Measurements from ENCODE around the gene BCKDK. TPM values are rescaled to one million over a fixed set of nuclear protein-coding genes. Genes with fewer than 3 reads are reported as not detected.

BCKDK gene
- total RNA-seq, 4 donors from 2014 or later = 60.7 to 85.3 (median 78.6) TPM

DNA sequence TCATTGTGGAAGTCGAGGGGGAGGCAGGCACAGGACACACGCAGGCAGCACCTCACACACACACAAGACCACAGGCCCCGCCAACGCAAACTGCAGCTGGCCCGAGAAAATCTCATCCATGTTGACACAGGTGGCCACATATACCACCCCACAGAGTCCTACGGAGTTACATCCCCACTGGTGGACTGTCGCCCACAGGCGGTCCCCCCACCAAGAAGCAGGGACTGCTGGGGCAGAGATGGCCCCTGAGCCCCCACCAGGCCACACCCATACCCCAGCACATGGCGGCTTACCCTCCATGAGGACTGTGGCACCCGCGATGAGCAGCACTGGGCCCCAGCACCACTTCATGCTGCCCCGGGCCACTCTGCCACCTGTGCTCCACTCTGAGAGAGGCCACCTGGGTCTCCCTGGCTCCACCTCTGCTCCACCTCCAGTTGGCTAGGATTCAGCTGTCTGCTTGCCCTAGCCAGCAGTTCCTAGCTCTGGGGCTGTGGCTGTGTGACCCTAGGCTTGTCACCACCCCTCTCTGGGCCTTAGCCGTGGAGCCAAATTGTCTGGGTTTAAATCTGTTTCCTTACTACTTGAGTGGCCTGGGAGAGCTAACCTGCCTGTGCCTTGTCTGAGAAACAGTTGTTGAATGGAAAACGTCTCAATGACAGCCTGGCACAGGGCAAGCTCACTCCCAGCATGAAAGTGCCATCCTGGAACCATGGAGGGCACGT lies 19.6 kb upstream of the BCKDK start, which contains the start of gene PRSS53:
Gene PRSS53 (minus strand): TSS at position 485 of the 725 bp plus-strand sequence. CDS start 134 bp downstream, at position 351.
- TF ChIP-seq POLR2A (IDR thresholded peaks at IDR 0.05) (no peak), CTCF (IDR thresholded peaks at IDR 0.05) (no peak)
- 76 to 88% methylated on average over 11 to 13 of the region's 15 CpGs for WGBS, 2 donors
- intact Hi-C loops (cut with DNase I; ENCODE audit: low total_unique reads) = no loop called here

GRCh38 chr16:31089199-31089598 lies 19.0 kb upstream of the BCKDK start:
- H3K4me3 ChIP-seq (ENCODE audit: low read depth, poor library complexity, severe bottlenecking) = no peak overlapping the region
- no peak for TF ChIP-seq CTCF (IDR thresholded peaks at IDR 0.05)
- TF ChIP-seq POLR2A (IDR thresholded peaks at IDR 0.05) = no peak
- WGBS, 2 donors = 94 to 95% methylated on average over 8 of the region's 8 CpGs
- no peak for DNase-seq (ENCODE audit: low spot score in 2 of 2)
- intact Hi-C loops (cut with DNase I; ENCODE audit: low total_unique reads) = no loop called here

More for the DNA sequence above, 19.6 kb upstream of the BCKDK start, which contains the start of gene PRSS53:
- DNase-seq (ENCODE audit: low spot score in 2 of 2) = no peak
- H3K4me3 ChIP-seq (ENCODE audit: low read depth, poor library complexity, severe bottlenecking) = no peak within 1 kb of the TSS

- TF ChIP-seq CTCF (IDR thresholded peaks at IDR 0.05) = no peak
- TF ChIP-seq POLR2A (IDR thresholded peaks at IDR 0.05) = no peak
- intact Hi-C loops (cut with DNase I; ENCODE audit: low total_unique reads) = loop anchor here (5.0 kb wide), 1 partner anchor 103 kb away; the partner anchor contains the start of gene HSD3B7
- no peak overlapping the region for H3K4me3 ChIP-seq (ENCODE audit: low read depth, poor library complexity, severe bottlenecking)
- no peak for DNase-seq (ENCODE audit: low spot score in 2 of 2)
- 63 to 81% methylated on average over 2 of the region's 2 CpGs for WGBS, 2 donors
These were observed 17.6 kb upstream of the BCKDK start for GRCh38 chr16:31090540-31090939.

- WGBS, 2 donors = 88 to 90% methylated on average over 5 of the region's 5 CpGs
- no peak for TF ChIP-seq POLR2A (IDR thresholded peaks at IDR 0.05)
- no peak for TF ChIP-seq CTCF (IDR thresholded peaks at IDR 0.05)
- no peak overlapping the region for H3K4me3 ChIP-seq (ENCODE audit: low read depth, poor library complexity, severe bottlenecking)
- intact Hi-C loops (cut with DNase I; ENCODE audit: low total_unique reads) = loop anchor here (5.0 kb wide), 1 partner anchor 105 kb away; the partner anchor contains the start of gene HSD3B7
- no peak for DNase-seq (ENCODE audit: low spot score in 2 of 2)
These were observed 15.9 kb upstream of the BCKDK start for GRCh38 chr16:31092330-31092729.

- intact Hi-C loops (cut with DNase I; ENCODE audit: low total_unique reads) = loop anchor here (5.0 kb wide), 1 partner anchor 106 kb away; the partner anchor contains the start of gene HSD3B7
- H3K4me3 ChIP-seq (ENCODE audit: low read depth, poor library complexity, severe bottlenecking) = peak overlapping the region; percentile 11
- TF ChIP-seq POLR2A (IDR thresholded peaks at IDR 0.05) (no peak), CTCF (IDR thresholded peaks at IDR 0.05) (no peak)
- DNase-seq (ENCODE audit: low spot score in 2 of 2) = no peak
- 41 to 52% methylated on average over 15 to 16 of the region's 17 CpGs for WGBS, 2 donors
These were observed 15.0 kb upstream of the BCKDK start for GRCh38 chr16:31093132-31093703.
